OCI-LY7 (cell line): ENCODE data around the gene RIMS4.

ENCODE experiments used
- EZH2phosphoT487 ChIP-seq: fragments of 200-600 bp; sonication (generic); IDR thresholded peaks from 2 replicates; pipeline ENCODE4 v1.6.1; 2018; ENCODE audit warnings: low read depth, borderline replicate concordance, mild to moderate bottlenecking, mixed run types, antibody characterized with exemption, low read length, moderate library complexity, mixed read lengths
- TF ChIP-seq, protein P1 (sequence below): fragments of 200-600 bp; sonication (generic); conservative IDR thresholded peaks from 2 replicates; pipeline ENCODE4 v1.5.1; 2014; ENCODE audit warnings: mild to moderate bottlenecking, antibody characterized with exemption, low read length, moderate library complexity, mixed read lengths

DNA sequence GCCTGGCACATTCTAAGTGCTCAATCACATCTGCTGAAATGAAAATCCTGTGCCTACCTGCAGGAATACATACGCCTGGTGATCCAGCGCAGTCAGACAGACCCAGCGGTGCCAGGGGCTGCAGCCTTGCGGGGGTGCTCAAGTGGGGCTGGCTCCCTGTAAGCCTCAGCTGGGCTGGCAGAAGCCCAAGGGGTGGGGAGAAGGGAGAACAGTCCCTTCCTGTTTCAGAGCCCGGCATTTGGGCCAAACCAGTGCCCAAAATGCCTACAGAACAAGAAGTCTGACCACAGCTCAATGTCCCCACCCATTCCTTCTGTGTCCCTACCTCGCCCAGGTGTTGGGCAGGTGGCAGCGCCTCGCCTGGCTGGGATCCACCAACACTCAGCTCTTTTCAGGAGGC, 42.1 kb downstream of the RIMS4 start:
- TF ChIP-seq, protein P1, sequence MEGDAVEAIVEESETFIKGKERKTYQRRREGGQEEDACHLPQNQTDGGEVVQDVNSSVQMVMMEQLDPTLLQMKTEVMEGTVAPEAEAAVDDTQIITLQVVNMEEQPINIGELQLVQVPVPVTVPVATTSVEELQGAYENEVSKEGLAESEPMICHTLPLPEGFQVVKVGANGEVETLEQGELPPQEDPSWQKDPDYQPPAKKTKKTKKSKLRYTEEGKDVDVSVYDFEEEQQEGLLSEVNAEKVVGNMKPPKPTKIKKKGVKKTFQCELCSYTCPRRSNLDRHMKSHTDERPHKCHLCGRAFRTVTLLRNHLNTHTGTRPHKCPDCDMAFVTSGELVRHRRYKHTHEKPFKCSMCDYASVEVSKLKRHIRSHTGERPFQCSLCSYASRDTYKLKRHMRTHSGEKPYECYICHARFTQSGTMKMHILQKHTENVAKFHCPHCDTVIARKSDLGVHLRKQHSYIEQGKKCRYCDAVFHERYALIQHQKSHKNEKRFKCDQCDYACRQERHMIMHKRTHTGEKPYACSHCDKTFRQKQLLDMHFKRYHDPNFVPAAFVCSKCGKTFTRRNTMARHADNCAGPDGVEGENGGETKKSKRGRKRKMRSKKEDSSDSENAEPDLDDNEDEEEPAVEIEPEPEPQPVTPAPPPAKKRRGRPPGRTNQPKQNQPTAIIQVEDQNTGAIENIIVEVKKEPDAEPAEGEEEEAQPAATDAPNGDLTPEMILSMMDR: no peak
- TF ChIP-seq EZH2phosphoT487: no peak
